Measurements from ENCODE around the gene ITGB8. TPM values are rescaled to one million over a fixed set of nuclear protein-coding genes. Genes with fewer than 3 reads are reported as not detected.

ITGB8 gene
- polyA plus RNA-seq, 1 donor from 2014 or later: 12.2 TPM

- TF ChIP-seq EP300 (conservative IDR thresholded peaks at IDR 0.05; ENCODE audit: poor library complexity, severe bottlenecking): no peak
- no peak for TF ChIP-seq MXI1 (conservative IDR thresholded peaks at IDR 0.05; ENCODE audit: poor library complexity, severe bottlenecking)
- TF ChIP-seq CTCF (IDR thresholded peaks at IDR 0.05; ENCODE audit: poor library complexity, severe bottlenecking): no peak
- no peak for TF ChIP-seq RAD21 (conservative IDR thresholded peaks at IDR 0.05)
- TF ChIP-seq POLR2AphosphoS5 (IDR thresholded peaks at IDR 0.05): no peak
- no peak for TF ChIP-seq REST (IDR thresholded peaks at IDR 0.05; ENCODE audit: borderline replicate concordance)
- TF ChIP-seq TAF1 (IDR thresholded peaks at IDR 0.05; ENCODE audit: low read depth): no peak
- TF ChIP-seq SMC3 (conservative IDR thresholded peaks at IDR 0.05; ENCODE audit: poor library complexity): no peak
- no peak for TF ChIP-seq EZH2 (IDR thresholded peaks at IDR 0.05; ENCODE audit: borderline replicate concordance, insufficient read depth, low read length, poor library complexity, severe bottlenecking)
- no peaks in the 10 kb centered on the region for H3K36me3 ChIP-seq (ENCODE audit: insufficient read depth, low read length)
- no peak overlapping the region for H3K4me3 ChIP-seq (ENCODE audit: low read length)
- no peaks in the 10 kb centered on the region for H3K9me3 ChIP-seq (ENCODE audit: low read length)
- no peak overlapping the region for H3K4me2 ChIP-seq (ENCODE audit: low read length)
- no peak overlapping the region for H2AFZ ChIP-seq (ENCODE audit: low read depth, low read length)
- H3F3A ChIP-seq (ENCODE audit: insufficient read depth, low read length, poor library complexity, severe bottlenecking): no peaks in the 10 kb centered on the region
- no peak overlapping the region for H3K9ac ChIP-seq (ENCODE audit: low read length)
- H3K79me2 ChIP-seq (replicated peaks; ENCODE audit: insufficient read depth, low read length): no peaks in the 10 kb centered on the region
- no peaks in the 10 kb centered on the region for H3K27me3 ChIP-seq (ENCODE audit: insufficient read depth, low read depth, low read length)
- no peaks in the 10 kb centered on the region for H4K20me1 ChIP-seq (ENCODE audit: insufficient read depth)
- H3K9me2 ChIP-seq (ENCODE audit: insufficient read depth, low read length): no peaks in the 10 kb centered on the region
- no peak overlapping the region for H3K27ac ChIP-seq (ENCODE audit: low read length)
Observed at GRCh38 chr7:20403331-20403730, 72.6 kb downstream of the ITGB8 start.

DNA sequence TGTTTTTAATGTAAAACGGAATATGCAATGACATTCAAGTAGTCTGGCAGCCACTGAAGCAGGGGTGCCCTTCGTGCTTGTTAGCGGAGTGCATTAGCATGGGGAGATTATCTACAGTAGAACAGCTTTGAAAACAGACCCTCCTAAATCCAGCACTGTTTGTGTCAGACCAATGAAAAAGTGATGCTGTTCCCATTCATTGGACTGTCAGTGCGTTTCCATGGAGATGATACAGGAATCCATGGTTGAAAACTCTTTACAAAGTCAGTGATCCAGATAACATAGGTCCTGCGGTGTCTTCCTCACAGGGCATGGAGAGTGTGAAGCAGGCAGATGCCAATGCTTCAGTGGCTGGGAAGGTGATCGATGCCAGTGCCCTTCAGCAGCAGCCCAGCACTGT is 73.6 kb downstream of the ITGB8 start:
- H3K4me3 ChIP-seq (ENCODE audit: low read length): no peak overlapping the region
- no peak overlapping the region for H2AFZ ChIP-seq (ENCODE audit: low read depth, low read length)
- no peak overlapping the region for H3K27ac ChIP-seq (ENCODE audit: low read length)
- H3K9me2 ChIP-seq (ENCODE audit: insufficient read depth, low read length): no peaks in the 10 kb centered on the region
- H4K20me1 ChIP-seq (ENCODE audit: insufficient read depth): no peaks in the 10 kb centered on the region
- no peaks in the 10 kb centered on the region for H3K36me3 ChIP-seq (ENCODE audit: insufficient read depth, low read length)
- H3K9me3 ChIP-seq (ENCODE audit: low read length): no peaks in the 10 kb centered on the region
- TF ChIP-seq MXI1 (conservative IDR thresholded peaks at IDR 0.05; ENCODE audit: poor library complexity, severe bottlenecking): no peak
- no peak overlapping the region for H3K9ac ChIP-seq (ENCODE audit: low read length)
- no peaks in the 10 kb centered on the region for H3K27me3 ChIP-seq (ENCODE audit: insufficient read depth, low read depth, low read length)
- H3F3A ChIP-seq (ENCODE audit: insufficient read depth, low read length, poor library complexity, severe bottlenecking): no peaks in the 10 kb centered on the region
- no peak overlapping the region for H3K4me2 ChIP-seq (ENCODE audit: low read length)
- H3K79me2 ChIP-seq (replicated peaks; ENCODE audit: insufficient read depth, low read length): no peaks in the 10 kb centered on the region
